Activated gamma-delta T cell treated with anti-CD3 and anti-CD28 coated beads, Interleukin-2, amount 50 U/mL, for 16 hours (primary cell): ENCODE measurements around the gene ATP2B2.

ENCODE experiments used
- DNase-seq: peaks from one replicate; pipeline ENCODE4 v3.0.0-alpha.2; 2020; ENCODE audit warnings: low read depth

Gene ATP2B2

DNA sequence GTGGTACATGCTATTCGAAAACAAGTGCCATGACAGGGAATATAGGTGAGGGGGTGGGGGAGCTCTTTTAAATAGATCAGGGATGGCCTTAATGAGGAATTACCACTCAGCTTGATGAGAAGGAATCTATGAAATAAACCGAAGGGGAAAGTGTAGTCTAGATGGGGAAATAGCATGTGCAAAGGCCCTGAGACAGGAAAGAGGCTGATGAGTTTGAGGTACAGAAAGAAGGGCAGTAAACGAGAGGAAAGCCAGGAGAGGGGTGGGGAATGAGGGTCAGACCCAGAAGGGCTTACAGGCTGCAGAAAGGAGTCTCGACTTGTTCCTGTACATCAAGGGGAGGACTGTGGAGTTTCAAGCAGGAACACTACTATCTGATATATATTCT, 12.2 kb downstream of the ATP2B2 start:
- DNase-seq, result no peak

DNA sequence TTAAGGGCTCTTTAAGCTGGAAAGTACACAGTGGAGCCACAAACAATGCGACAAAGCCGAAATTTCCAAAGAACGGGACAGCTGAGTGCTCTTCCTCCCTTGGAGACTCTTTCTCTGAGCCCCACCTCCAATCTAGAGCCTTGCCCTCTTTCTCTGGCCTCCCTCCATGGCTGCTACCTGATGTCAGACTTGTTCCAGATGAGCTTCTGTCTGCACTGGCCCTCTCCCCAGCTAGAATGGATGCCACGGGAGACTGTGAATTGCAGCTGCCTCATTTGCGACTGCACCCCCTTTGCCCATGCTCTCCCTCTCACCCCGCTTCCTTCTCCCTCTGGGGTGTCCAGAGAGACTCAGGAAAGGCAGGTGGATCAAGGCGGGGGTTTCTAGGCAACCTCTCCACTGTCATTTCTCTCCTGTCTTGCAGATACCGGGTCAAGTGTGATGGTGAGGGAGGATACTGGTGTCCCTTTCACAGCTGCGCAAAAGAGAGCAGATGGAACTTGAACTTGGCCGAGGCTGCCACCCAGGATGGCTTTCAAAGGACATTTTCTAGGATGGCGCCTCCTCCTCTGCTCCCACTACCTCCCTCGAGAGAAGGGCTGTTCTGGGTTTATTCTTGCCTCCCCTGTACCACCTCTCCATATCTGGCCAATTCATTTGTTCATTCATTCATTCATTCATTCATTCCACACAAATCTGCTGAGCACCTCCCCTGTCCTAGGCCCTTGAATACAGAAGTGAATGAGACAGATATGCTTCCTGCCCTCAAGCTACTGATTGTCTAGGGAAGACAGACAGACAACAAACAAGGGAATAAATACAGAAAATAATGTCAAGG, 12.8 kb downstream of the ATP2B2 start:
- no peak for DNase-seq

DNA sequence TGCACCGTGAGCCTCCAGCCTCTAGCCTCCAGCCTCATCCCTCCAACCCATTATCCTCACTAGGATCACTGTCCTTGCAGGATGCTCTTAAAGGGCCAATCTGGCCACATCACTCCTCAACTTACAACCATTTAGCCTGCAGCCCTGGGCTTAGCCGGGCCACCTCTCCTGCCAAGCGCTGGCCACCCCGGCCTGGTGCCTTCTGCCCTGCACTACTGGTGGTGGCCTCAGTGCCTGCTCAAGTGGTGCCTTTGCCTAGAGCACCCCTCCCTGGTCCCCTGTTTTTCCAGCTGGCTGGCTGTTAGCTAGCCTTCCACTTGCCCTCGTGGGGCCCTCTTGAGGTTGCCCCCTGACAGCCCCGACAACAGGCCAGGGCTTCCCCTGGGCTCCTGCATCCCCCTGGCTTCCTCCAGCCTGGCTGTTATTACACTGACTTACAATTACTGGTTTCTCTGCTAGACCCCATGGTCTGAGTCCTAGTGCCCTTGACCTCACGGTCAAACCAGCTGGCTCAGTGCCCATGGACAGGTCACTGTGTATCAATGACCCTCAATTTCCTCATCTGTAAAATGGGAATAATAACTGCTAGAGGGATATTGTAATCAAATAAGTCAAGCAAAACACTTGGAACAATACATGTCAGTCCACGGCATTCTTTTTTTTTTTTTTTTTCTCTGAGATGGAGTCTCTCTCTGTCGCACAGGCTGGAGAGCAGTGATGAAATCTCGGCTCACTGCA, 15.5 kb downstream of the ATP2B2 start:
- DNase-seq, result no peak

DNA sequence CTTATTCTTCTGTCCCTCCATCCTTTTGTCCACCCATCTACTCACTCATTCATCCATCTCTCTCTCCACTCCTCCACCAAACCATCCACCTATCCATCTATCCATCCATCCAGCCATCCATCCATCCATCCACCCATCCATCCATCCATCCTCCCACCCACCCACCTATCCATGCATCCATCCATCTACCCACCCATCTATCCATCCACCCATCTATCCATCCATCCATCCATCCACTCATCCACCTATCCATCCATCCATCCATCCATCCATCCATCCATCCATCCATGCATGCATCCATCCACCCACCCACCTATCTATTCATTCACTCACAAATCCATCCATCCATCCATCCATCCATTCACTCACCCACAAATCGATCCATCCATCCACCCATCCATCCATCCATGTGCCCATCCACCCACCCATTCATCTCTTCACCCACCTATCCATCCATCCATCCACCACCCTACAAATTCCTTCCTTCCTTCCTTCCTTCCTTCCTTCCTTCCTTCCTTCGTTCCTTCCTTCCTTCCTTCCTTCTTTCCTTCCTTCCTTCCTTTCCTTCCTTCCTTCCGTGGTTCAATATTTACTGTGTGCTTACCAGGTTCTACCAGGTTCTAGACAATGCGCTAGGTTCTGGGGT, 17.3 kb downstream of the ATP2B2 start:
- DNase-seq, result no peak

DNA sequence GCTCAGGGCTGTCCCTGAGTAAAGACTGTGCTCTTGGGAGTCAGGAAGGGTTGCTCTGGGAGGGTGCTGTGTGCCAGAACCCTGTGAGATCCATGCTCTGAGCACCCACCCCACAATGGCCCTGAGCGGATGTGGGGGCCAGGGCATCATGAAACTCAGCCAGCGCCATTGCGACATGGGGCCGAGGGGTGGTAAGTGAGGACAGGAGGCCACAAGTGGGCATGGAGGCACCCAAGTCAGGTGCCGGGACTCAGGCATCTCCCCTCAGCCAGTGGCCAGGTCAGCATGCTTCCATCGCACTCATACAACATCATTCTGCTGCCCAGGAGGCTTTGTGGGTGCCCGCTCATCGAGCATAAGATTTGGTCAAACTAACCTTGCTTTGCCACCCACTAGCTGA, 19.6 kb downstream of the ATP2B2 start:
- DNase-seq, result no peak

DNA sequence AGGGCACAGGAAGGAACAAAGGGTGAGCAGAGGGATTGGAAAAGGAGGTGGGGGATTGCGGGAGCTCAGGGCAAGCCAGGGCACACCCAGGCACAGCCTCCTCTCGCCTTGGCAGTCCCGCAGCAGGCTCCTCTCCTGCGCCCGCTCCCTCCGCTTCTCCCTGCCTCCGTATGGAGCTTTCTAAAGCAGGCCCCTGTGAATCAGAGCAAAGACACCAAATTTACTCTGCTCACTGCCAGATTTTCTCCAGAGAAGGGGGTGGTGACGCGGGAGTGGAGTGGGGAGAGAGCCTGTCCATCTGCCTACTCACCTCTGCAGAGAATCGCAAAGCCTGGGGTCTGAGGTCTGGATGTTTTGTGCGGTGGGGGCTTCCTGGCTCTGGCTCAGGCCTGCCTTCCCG, 20.0 kb downstream of the ATP2B2 start:
- DNase-seq, result no peak

DNA sequence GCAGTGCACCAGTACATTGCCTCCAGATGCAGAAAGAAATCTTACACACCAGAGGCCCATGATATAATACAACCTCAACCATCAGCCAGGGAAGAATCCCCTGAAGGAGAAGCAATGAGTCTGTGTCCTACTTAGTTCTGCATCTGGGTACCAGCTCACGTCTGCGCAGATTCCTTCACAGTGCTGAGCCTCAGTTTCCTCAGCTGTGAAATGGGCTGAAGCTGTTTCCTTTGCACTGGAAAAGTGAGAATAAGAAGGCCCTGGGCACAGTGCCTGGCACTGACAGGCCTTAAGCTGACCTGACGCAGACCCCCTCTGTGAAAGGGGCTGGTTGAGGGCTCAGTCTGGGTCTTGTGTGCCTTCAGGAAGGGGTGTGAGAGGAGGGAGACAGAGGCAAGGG, 20.7 kb downstream of the ATP2B2 start:
- DNase-seq, result no peak

DNA sequence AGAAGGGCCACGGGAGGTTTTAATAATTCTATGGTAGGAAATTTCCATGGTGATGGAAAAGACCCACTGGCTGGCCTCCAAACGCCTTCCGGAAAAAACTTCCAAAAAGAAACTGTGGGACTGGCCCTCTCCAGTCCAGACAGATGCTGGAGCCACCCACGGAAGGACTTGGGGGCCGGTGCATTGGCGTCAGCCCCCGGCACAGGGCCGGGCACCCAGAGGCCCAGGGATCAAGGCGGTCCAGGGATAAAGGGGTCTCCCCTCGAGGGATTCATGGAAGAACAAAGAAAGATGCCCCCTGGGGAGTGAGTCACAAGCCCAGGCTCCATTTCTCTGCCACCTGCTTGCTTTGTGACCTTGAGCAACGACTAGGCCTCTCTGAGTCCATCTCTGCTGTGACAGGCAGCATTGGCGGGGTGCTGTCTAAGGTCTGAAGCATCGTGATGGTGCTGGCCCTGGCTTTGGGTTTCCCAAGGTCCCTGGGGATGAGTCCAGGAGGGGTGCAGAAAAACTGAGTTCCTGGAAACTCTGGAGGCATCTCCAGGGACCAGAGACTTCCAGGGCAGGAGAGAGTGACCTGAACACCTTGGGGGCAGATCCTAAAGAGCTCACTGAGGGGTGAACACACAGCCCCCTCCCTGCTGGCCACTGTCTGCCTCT, 21.6 kb downstream of the ATP2B2 start:
- DNase-seq, result no peak

DNA sequence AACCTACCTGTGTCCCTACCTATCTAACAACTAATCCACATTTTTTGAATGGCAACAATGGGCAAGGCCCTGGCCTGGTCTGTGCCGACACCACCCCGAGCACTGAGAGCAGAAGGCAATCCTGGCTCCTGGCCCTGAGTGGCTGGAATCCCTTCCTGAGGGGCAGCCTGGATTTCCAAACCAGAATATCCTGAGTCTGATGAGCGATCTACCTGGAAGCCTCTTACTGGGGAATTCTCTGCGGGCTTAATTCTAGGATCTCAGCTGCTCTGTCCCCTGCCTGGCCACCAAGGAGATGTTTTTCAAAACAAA, 22.1 kb downstream of the ATP2B2 start:
- no peak for DNase-seq

DNA sequence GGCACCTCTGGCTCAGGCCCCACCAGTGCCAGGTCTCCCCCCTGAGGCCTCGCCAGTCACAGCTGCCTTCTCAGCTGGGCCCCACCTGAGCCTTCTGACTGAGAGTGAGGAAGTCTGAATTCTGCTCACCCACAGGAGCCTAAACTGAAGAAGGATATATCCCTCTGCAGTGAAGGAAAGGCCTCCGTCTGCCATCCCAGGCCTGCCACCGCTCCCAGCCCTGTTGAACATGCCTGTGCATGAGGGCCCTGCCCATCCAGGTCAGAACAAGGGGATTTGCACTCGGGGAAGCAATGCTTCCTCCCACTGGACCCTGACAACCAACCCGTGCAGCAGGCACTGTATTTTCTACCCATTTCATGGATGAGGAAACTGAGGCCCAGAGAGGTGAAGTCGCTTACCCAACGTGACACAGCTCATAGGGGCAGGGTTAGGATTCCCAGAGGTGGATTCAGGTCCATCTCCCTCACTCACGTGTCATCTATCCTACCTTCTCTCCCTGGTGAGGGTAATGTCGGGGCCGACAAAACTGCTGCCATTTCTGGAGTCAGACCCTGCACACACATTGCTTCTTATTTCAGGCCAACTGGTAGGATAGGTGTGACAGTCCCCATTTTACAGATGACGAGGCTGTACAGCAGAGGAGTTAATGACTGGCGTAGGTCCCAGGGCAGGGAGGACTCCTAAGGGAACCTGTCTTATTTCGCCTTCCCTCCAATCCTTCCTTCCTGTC, 22.6 kb downstream of the ATP2B2 start:
- no peak for DNase-seq

DNA sequence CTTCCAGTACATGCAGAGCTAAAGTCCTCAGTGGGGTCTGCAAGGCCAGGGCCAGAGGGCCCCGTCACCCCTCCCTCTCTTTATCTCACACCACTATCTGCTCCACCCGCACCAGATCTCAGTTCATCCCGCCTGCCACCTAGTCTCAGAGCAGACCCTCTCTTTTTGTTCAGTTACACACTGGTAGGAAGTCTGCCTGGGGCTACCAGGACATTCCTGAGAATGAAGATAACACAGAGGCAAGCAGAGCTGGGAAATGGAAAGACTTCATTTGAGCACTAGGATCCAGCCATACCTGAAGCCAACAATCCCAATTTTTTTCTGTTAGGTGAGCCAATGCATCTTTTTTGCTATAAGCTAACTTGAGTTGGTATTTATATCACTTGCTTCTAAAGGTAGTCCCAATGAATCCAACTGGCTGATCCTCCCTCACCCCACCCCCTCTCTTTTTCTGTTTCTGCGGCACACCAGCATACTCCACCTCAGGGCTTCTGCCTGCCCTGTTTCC, 24.5 kb downstream of the ATP2B2 start:
- no peak for DNase-seq

DNA sequence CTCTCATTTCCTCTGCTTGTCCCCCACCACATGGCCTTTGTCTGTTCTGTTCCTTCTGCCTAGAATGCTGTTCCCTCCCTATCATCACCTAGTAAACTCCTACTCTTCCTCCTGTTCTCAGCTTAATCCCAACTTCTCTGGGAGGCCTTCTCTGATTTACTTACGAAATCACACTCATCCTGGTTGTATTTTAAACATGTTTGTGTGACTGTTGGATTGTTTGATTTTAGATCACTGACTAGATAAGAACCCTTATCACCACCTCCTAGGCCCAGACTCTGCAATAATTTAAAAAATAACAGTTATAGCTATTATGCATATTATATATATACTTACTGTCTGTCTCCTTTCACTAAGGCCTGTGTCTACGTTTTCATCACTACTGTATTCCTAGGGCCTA, 26.1 kb downstream of the ATP2B2 start:
- no peak for DNase-seq

DNA sequence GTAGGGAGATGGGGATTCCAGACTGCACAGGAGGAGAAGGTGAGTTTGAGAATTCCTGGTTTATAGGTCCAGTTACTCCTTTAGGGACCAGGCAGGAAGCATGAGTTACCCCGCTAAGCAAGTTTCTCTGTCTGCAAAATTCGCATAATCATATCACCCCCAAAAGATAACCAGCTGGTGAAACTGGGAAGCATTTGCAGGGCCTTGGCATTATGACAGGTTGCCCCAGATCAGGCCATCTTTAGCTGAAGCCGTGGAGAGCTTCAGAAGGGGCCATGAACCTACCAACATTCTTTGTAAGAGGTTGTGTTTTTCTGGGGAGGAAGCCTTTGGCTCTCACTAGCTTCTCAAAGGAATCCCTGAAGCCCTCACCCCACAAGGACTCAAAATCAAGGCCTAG, 29.4 kb downstream of the ATP2B2 start:
- no peak for DNase-seq

DNA sequence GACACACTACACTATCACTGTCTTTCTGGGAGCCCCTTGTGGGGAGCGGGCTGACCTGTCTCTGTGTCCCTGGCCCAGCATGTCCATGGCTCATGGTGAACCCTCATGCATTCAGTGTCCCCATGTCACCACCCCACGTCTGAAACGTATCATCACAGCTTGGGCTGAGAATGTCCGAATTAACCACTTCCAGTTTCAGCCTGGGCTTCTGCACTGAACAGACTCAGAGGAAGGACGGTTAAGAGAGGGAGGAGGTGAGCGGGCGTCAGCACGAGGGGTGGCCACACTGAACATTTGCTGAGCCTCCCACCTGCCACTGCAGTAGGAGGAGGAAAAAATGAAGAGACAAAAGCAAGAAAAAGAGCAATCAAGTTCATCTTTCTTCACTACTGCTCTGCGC, 30.5 kb downstream of the ATP2B2 start:
- DNase-seq, result no peak

DNA sequence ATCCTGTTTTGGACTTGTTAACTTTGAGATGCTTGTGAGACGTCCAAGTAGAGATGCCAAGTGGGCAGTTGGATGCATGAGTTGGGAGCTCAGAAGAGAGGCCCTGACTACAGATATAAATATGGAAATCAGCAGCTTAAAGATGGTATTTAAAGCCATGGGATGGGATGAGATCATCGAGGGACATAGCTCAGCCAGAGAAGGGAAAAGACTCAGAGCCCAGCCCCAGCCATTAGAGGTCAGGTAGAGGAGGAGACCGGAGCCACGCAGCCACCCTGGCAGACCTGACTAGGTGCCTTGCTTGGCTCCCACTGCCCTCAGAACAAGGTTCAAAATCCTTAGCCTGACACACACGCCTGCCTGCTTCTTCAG, 31.1 kb downstream of the ATP2B2 start:
- DNase-seq, result no peak

DNA sequence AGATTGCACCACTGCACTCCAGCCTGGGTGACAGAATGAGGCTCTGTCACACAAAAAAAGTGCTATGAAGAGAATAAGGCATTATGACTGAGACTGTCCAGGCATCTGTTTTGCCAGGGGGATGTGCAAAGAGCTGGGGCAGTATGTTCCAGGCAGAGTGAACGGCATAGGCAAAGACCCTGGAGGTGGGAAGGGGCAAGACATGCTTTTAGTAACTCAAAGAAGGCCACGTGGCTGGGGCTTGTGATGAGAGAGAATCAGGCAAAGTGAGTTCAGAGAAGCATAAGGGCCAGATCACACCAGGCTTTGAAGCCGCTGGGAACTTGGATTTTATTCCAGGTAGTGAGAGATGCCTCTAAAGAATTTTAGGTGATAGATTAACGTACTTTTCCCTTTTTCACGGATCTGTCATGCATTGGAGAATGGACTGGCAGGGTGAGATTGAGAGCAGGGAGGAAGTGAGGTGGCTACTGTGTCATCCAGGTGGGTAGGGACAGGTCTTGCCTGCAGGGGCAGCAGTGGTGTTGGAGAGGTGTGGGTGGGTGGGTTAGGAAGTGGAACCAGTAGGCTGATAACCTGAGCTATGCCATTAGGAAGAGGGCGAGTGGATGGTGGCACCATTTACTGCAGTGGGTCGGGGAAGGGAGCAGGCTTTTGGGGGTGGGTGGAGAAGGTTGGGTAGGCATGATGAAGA, 31.7 kb downstream of the ATP2B2 start:
- no peak for DNase-seq

DNA sequence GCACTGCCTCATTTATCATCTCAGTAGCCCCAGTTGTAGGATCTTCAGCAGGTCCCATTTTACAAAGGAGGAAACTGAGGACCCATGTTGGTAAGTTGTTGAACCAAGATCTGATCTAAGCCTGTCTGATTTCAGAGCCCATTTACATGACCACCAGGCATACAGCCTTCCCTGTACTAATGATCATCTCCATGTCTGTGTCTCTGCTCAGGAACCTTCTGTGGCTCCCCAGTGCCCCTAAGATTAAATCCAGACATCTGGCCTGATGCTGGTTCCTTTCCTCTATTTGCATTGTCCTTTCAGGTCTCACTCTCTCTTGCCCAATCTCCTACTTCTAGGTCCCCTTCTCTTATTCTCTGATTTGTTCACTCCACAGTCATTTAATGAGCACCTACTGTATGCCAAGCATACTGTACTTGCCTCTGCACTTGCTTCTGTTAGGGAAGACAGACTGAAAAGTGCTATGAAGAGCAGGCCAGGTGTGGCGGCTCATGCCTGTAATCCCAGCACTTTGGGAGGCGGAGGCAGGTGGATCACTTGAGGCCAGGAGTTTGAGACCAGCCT, 32.4 kb downstream of the ATP2B2 start:
- no peak for DNase-seq

DNA sequence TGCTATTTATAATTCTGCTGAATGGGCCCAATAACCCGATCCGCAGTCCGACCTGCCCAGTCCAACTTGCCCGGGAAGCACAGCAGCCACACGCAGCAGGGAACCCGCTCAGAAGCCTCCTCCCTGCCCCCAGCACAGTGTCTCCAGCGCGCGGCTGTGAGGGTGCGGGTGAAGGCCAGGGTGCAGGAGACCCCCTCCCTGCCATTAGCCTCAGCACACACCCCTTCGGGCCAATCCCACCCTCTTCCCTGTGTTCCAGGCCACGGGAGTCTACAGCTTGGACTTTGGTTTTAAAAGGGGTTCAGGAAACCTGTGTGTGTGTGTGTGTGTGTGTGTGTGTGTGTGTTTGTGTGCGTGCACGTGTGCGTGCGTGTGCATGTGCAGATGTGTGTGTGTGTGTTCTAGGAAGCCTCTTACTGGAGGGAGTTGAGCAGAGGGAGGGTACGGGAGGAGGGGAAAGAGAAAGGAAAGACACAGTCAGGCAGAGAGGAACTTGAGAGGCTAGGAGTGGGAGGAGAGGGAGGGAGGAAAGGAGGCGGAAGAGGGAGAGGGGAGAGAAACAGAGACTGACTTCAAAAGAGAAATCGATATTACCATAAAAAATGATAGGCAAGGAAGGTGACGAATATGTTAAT, 34.2 kb downstream of the ATP2B2 start:
- no peak for DNase-seq

DNA sequence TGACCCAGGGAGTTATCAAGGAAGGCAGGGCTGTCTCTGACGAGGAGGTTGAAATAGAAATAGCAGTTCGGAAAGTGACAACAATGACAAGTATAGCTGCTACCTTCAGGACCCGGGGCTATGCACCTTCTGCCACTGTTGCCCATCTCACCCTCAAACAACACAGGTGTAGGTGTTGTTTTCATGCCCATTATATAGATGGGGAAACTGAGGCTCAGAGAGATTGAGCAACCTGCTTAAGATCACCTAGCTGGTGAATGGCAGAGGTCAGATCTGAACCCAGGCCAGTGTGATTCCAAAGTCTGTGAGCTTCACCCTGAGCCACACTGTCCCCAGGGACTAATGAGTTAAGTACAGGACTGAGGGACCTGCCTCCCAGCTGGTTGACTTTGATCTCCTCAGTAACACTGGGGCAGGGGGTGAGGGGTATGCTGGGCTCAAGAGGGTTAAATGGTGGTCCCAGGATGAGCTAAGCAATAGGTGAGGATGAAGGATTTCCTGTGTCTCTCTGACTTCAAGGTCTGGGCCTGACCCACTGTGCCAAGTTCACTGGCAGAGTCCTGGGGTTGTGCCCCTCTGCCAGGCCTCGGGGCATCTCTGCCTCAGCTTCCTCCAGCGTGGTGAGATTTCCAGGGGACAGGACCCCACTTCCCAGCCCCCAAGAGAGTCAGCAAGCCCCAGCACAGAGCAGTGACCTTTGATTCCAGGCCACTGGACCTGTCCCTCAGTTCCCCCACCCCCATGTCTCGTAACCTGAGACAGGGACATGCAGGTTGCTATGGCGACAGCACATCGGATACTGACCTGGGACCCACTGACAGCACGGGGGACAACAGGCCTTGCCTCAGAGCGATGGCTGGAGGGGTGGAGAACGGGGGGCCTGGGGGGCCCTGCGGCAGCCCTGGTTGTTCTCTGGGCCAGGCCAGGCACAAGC, 35.0 kb downstream of the ATP2B2 start:
- DNase-seq, result no peak
